ENCODE results near the gene GALNT5. TPM values are rescaled to one million over a fixed set of nuclear protein-coding genes. Genes with fewer than 3 reads are reported as not detected.

Gene GALNT5
- total RNA-seq, 1 donor from 2014 or later, result 2.2 TPM

DNA sequence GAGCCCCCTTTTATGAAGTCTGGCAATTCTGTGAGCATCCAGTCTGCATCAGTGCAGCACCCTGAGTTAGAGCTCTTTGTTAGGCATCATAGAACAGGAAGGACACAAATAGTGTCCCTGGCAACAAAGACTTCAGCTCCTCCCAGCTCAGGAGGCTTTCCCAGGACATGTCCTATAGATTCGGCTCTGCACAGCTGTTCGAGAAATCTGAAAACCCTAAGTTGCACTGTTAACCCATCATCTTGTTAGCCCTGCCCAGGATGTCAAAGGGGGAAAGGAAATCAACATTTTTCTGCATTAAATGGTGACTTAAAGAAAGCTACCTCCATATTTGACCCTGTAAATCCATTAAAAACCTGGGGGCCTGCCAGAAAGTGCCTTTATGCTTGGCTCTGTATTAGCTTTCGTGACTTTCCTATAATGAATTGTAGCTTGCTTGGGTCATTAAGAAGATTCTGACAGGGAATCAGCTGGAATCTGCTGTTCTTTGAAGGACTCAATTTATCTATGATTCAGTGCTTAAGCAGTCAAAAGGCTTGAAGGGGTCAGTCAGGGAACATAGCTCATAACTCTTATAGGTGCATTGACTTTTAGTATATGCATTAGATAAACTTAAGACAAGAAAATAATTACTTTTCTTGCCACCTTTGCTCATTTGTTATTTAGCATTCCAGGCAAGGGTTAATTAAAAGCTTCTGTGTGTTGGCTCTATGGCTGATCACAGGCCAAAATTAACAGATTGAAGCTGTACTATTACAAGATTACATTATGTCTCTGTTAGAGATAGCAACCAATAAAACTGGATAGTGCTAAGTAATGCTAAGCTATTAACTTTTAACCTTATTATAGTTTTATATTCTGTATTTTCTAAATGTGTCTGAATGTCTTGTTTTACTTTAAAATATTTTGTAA is 47.6 kb downstream of the GALNT5 start:
- Histone ChIP-seq H3K9ac (ENCODE audit: low read length) (peak overlapping the region; percentile 34), H3K36me3 (ENCODE audit: insufficient read depth, low read length) (no peaks in the 10 kb centered on the region), H2AFZ (ENCODE audit: low read depth, low read length) (no peak overlapping the region), H3K27ac (ENCODE audit: low read depth, low read length) (peak overlapping the region; percentile 49), H3K4me2 (ENCODE audit: low read length) (peak overlapping the region; percentile 66), H4K20me1 (ENCODE audit: insufficient read depth, low read length) (no peaks in the 10 kb centered on the region), H3K27me3 (ENCODE audit: insufficient read depth, low read length) (no peaks in the 10 kb centered on the region), H3K4me3 (ENCODE audit: insufficient read depth, low read depth, low read length) (no peak overlapping the region), H3K4me1 (ENCODE audit: insufficient read depth, low read length) (peaks cover 16% of the 10 kb centered on the region), H3K79me2 (ENCODE audit: insufficient read depth, low read length) (no peaks in the 10 kb centered on the region), H3K9me3 (ENCODE audit: insufficient read depth, low read depth, low read length) (no peaks in the 10 kb centered on the region)
- H3K4me3 Mint-ChIP-seq (ENCODE audit: unreplicated experiment), result no peak overlapping the region
- H3K27ac Mint-ChIP-seq (ENCODE audit: unreplicated experiment), result no peak overlapping the region
- DNase-seq (ENCODE audit: low read depth), result peak; percentile 79
- no peaks in the 10 kb centered on the region for H3K27me3 Mint-ChIP-seq (ENCODE audit: low read depth, unreplicated experiment)
- no peak for TF ChIP-seq EZH2 (IDR thresholded peaks at IDR 0.05; ENCODE audit: insufficient read depth, low read length)
- TF ChIP-seq, protein P1, sequence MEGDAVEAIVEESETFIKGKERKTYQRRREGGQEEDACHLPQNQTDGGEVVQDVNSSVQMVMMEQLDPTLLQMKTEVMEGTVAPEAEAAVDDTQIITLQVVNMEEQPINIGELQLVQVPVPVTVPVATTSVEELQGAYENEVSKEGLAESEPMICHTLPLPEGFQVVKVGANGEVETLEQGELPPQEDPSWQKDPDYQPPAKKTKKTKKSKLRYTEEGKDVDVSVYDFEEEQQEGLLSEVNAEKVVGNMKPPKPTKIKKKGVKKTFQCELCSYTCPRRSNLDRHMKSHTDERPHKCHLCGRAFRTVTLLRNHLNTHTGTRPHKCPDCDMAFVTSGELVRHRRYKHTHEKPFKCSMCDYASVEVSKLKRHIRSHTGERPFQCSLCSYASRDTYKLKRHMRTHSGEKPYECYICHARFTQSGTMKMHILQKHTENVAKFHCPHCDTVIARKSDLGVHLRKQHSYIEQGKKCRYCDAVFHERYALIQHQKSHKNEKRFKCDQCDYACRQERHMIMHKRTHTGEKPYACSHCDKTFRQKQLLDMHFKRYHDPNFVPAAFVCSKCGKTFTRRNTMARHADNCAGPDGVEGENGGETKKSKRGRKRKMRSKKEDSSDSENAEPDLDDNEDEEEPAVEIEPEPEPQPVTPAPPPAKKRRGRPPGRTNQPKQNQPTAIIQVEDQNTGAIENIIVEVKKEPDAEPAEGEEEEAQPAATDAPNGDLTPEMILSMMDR (IDR thresholded peaks at IDR 0.05; ENCODE audit: insufficient read depth, low read depth, low read length), result no peak
- H3K36me3 Mint-ChIP-seq (ENCODE audit: low read depth, unreplicated experiment), result no peaks in the 10 kb centered on the region
- peaks cover 11% of the 10 kb centered on the region for H3K4me1 Mint-ChIP-seq (ENCODE audit: low read depth, unreplicated experiment)
- no peak for FAIRE-seq
- no peaks in the 10 kb centered on the region for H3K9me3 Mint-ChIP-seq (ENCODE audit: unreplicated experiment)

DNA sequence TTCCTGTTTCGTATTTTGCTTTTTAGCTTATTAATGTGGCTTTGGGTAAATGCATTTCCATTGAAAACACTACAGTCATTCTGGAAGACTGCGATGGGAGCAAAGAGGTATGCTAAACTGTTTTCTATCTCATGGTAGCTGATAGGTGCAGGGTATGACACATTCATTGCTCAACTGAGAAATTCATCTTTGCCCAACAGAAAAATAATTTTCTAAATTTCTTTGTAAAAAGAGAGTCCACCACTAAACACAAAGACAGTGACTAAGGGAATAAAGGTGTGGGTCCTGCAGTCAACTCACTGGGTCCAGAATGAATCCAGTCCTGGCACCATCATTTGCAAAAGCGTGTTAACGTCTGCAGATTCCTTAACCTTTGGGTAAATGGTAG is 48.2 kb downstream of the GALNT5 start:
- Histone ChIP-seq H3K36me3 (ENCODE audit: insufficient read depth, low read length) (no peaks in the 10 kb centered on the region), H3K4me1 (ENCODE audit: insufficient read depth, low read length) (peaks cover 16% of the 10 kb centered on the region), H2AFZ (ENCODE audit: low read depth, low read length) (no peak overlapping the region), H3K4me3 (ENCODE audit: insufficient read depth, low read depth, low read length) (no peak overlapping the region), H3K4me2 (ENCODE audit: low read length) (no peak overlapping the region), H3K79me2 (ENCODE audit: insufficient read depth, low read length) (no peaks in the 10 kb centered on the region), H3K27me3 (ENCODE audit: insufficient read depth, low read length) (no peaks in the 10 kb centered on the region), H3K9me3 (ENCODE audit: insufficient read depth, low read depth, low read length) (no peaks in the 10 kb centered on the region), H4K20me1 (ENCODE audit: insufficient read depth, low read length) (no peaks in the 10 kb centered on the region), H3K9ac (ENCODE audit: low read length) (no peak overlapping the region), H3K27ac (ENCODE audit: low read depth, low read length) (peak overlapping the region; percentile 49)
- TF ChIP-seq, protein P1 (IDR thresholded peaks at IDR 0.05; ENCODE audit: insufficient read depth, low read depth, low read length), result no peak
- no peak for TF ChIP-seq EZH2 (IDR thresholded peaks at IDR 0.05; ENCODE audit: insufficient read depth, low read length)
- Mint-ChIP-seq H3K4me1 (ENCODE audit: low read depth, unreplicated experiment) (peaks cover 11% of the 10 kb centered on the region), H3K36me3 (ENCODE audit: low read depth, unreplicated experiment) (no peaks in the 10 kb centered on the region), H3K9me3 (ENCODE audit: unreplicated experiment) (no peaks in the 10 kb centered on the region), H3K4me3 (ENCODE audit: unreplicated experiment) (no peak overlapping the region), H3K27ac (ENCODE audit: unreplicated experiment) (no peak overlapping the region), H3K27me3 (ENCODE audit: low read depth, unreplicated experiment) (no peaks in the 10 kb centered on the region)
- FAIRE-seq (no peak), DNase-seq (ENCODE audit: low read depth) (no peak)

DNA sequence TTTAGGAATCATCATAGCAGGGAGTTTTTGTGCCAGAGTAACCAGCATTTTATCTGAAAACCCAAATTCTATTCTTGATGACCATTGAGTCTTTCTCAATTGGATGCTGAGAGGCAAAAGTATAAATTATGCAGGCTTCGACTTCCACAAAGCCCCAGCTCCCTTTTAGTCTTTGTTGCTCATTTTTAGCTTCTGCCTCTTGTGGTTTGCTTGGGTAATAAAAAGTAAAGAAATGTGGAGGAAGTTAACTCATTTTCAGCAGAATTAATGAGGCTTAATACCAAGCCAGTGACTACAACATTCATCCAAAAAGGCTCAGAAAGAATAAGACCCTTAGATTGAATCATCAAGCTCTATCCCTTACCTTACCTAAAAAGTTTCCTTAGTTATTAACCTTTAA is 49.5 kb downstream of the GALNT5 start:
- H2AFZ ChIP-seq (ENCODE audit: low read depth, low read length), result no peak overlapping the region

More for the DNA sequence above, 49.5 kb downstream of the GALNT5 start:
- Histone ChIP-seq H3K36me3 (ENCODE audit: insufficient read depth, low read length) (no peaks in the 10 kb centered on the region), H3K79me2 (ENCODE audit: insufficient read depth, low read length) (no peaks in the 10 kb centered on the region), H3K4me3 (ENCODE audit: insufficient read depth, low read depth, low read length) (no peak overlapping the region), H4K20me1 (ENCODE audit: insufficient read depth, low read length) (no peaks in the 10 kb centered on the region), H3K27me3 (ENCODE audit: insufficient read depth, low read length) (no peaks in the 10 kb centered on the region), H3K9ac (ENCODE audit: low read length) (no peak overlapping the region), H3K4me2 (ENCODE audit: low read length) (no peak overlapping the region), H3K27ac (ENCODE audit: low read depth, low read length) (no peak overlapping the region), H3K4me1 (ENCODE audit: insufficient read depth, low read length) (peaks cover 16% of the 10 kb centered on the region), H3K9me3 (ENCODE audit: insufficient read depth, low read depth, low read length) (no peaks in the 10 kb centered on the region)
- Mint-ChIP-seq H3K27me3 (ENCODE audit: low read depth, unreplicated experiment) (no peaks in the 10 kb centered on the region), H3K9me3 (ENCODE audit: unreplicated experiment) (no peaks in the 10 kb centered on the region), H3K27ac (ENCODE audit: unreplicated experiment) (no peak overlapping the region), H3K4me3 (ENCODE audit: unreplicated experiment) (no peak overlapping the region), H3K4me1 (ENCODE audit: low read depth, unreplicated experiment) (peaks cover 11% of the 10 kb centered on the region), H3K36me3 (ENCODE audit: low read depth, unreplicated experiment) (no peaks in the 10 kb centered on the region)
- FAIRE-seq (peak; percentile 54), DNase-seq (ENCODE audit: low read depth) (peak; percentile 36)
- TF ChIP-seq, protein P1 (IDR thresholded peaks at IDR 0.05; ENCODE audit: insufficient read depth, low read depth, low read length), result peak; percentile 16
- no peak for TF ChIP-seq EZH2 (IDR thresholded peaks at IDR 0.05; ENCODE audit: insufficient read depth, low read length)
